Measurements from ENCODE around the gene SMOC1. TPM values are rescaled to one million over a fixed set of nuclear protein-coding genes. Genes with fewer than 3 reads are reported as not detected.

SMOC1 gene
- total RNA-seq, 1 experiment from 2014 or later, result 0.68 TPM

DNA sequence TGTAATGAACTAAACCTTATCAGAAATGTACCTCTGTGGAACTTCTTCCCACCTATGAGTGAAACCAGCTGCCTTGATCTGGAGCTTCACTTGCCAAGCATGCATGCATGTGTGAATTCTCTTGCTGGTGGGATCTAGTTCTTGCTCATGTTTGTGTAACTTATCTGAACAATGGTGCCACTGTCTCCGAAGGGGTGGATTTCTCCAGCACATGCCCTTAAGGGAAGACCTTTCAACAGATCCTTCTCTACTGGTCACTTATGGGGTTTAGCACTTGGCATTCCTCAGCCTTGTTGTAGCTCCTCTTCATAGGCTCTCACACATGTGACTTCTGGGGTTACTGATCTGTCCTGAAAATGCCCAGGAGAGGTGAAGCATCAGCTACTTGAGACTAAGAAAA, 25.0 kb downstream of the SMOC1 start:
- TF ChIP-seq, protein P1, sequence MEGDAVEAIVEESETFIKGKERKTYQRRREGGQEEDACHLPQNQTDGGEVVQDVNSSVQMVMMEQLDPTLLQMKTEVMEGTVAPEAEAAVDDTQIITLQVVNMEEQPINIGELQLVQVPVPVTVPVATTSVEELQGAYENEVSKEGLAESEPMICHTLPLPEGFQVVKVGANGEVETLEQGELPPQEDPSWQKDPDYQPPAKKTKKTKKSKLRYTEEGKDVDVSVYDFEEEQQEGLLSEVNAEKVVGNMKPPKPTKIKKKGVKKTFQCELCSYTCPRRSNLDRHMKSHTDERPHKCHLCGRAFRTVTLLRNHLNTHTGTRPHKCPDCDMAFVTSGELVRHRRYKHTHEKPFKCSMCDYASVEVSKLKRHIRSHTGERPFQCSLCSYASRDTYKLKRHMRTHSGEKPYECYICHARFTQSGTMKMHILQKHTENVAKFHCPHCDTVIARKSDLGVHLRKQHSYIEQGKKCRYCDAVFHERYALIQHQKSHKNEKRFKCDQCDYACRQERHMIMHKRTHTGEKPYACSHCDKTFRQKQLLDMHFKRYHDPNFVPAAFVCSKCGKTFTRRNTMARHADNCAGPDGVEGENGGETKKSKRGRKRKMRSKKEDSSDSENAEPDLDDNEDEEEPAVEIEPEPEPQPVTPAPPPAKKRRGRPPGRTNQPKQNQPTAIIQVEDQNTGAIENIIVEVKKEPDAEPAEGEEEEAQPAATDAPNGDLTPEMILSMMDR (conservative IDR thresholded peaks at IDR 0.05), result no peak
- H3K27ac Mint-ChIP-seq, result no peak overlapping the region
- H3K79me2 ChIP-seq (ENCODE audit: insufficient read depth, low read length), result no peaks in the 10 kb centered on the region
- no peak overlapping the region for H3K9ac ChIP-seq (ENCODE audit: extremely low read depth, insufficient read length, low read length)
- peaks cover 3% of the 10 kb centered on the region in 2 experiments; a peak in 3 of 5 replicates for H3K9me3 Mint-ChIP-seq
- H3K23me2 ChIP-seq (ENCODE audit: insufficient read length, low read depth, low read length, poor library complexity, severe bottlenecking), result no peaks in the 10 kb centered on the region
- no peak overlapping the region for H3T11ph ChIP-seq (ENCODE audit: low read length)
- WGBS (ENCODE audit: extremely low coverage, insufficient read length, low lambda C conversion rate), result no CpG with 5 or more reads among the region's 1 CpG
- peaks cover 0 to 6% (median 4%) of the 10 kb centered on the region in 3 experiments; a peak in 3 of 7 replicates for H3K36me3 Mint-ChIP-seq (ENCODE audit: insufficient read depth in 1 of 3, low read depth in 3 of 3)
- no peaks in the 10 kb centered on the region for H3K9me3 ChIP-seq (ENCODE audit: control insufficient read depth, low read depth, low read length)
- H3K56ac ChIP-seq (ENCODE audit: insufficient read length, low read depth, low read length), result no peak overlapping the region
- H2BK120ac ChIP-seq (ENCODE audit: low read depth, low read length, poor library complexity, severe bottlenecking), result no peak overlapping the region
- H2BK5ac ChIP-seq (ENCODE audit: insufficient read length, low read length), result no peak overlapping the region
- H3K23ac ChIP-seq (ENCODE audit: insufficient read length, low read depth, low read length), result no peak overlapping the region
- no peak overlapping the region for H2BK12ac ChIP-seq (ENCODE audit: insufficient read length, low read depth, low read length)
- no peak overlapping the region for H4K91ac ChIP-seq (ENCODE audit: insufficient read length, low read depth, low read length)
- no peak overlapping the region for H4K8ac ChIP-seq (replicated peaks; ENCODE audit: insufficient read length, low read depth, low read length)
- no peak for DNase-seq
- H3K4me2 ChIP-seq (ENCODE audit: insufficient read depth, insufficient read length, low read length), result no peak overlapping the region
- no peak overlapping the region for H3K14ac ChIP-seq (ENCODE audit: insufficient read depth, low read length)
- no peaks in the 10 kb centered on the region for H3K27me3 ChIP-seq (ENCODE audit: insufficient read depth, low read length)
- no peak overlapping the region for H3K4ac ChIP-seq (ENCODE audit: low read depth, low read length)
- H3K27me3 Mint-ChIP-seq (ENCODE audit: low read depth), result no peaks in the 10 kb centered on the region
- no peak overlapping the region for H3K18ac ChIP-seq (ENCODE audit: insufficient read length, low read depth, low read length)
- H3K79me1 ChIP-seq (ENCODE audit: insufficient read depth, low read depth, low read length, poor library complexity, severe bottlenecking), result no peaks in the 10 kb centered on the region
- H2BK15ac ChIP-seq (ENCODE audit: low read depth, low read length), result no peak overlapping the region
- no peak overlapping the region for H2AFZ ChIP-seq (ENCODE audit: low read length)
- no peak overlapping the region for H4K5ac ChIP-seq (ENCODE audit: insufficient read length, low read depth, low read length)
- H4K20me1 ChIP-seq (ENCODE audit: control insufficient read depth, insufficient read depth, insufficient read length), result no peaks in the 10 kb centered on the region
- H3K4me1 Mint-ChIP-seq, result no peaks in the 10 kb centered on the region
- no peak overlapping the region for H2AK5ac ChIP-seq (ENCODE audit: insufficient read length, low read length)
- no peak overlapping the region for H2BK20ac ChIP-seq (ENCODE audit: low read depth, low read length, poor library complexity, severe bottlenecking)
- H3K27ac ChIP-seq (ENCODE audit: insufficient read length, low read depth, low read length), result no peak overlapping the region
- no peaks in the 10 kb centered on the region for H3K4me1 ChIP-seq (ENCODE audit: insufficient read depth, low read length)
- H3K4me3 Mint-ChIP-seq, result no peak overlapping the region

All from H9 (cell line).